PC-9 (cell line): Measurements from ENCODE around the gene IGFBP7. TPM values are rescaled to one million over a fixed set of nuclear protein-coding genes. Genes with fewer than 3 reads are reported as not detected.
A peak's percentile ranks its signal among the peaks of the same experiment; 100 is the strongest.

Experiments
- BruUV-seq: library from RNA; stranded (reverse); fragments of 400-500 nt; replicated peaks from 2 replicates; lab custom pipeline; 2021; lab: Mats Ljungman, UMichigan
- CTCF ChIA-PET: fragments of 300-600 bp; sonication (Branson Sonifier 250); formaldehyde crosslinking; loops from one replicate; lab custom pipeline; 2022; ENCODE audit warnings: antibody characterized with exemption; lab: Charles Lee
- POLR2A ChIA-PET: fragments of 300-600 bp; sonication (Branson Sonifier 250); formaldehyde crosslinking; loops from one replicate; lab custom pipeline; 2022; ENCODE audit warnings: antibody characterized with exemption; ENCODE audit not compliant: unreplicated experiment; lab: Charles Lee
- DNase-seq, 2 experiments: peaks; one replicate each; pipeline versions ENCODE4 v3.0.0 to v3.0.0-alpha.2; 2015 to 2022; ENCODE audit warnings: mixed read lengths in 1 of 2
- H2AFZ ChIP-seq: fragments of 200-600 bp; sonication (generic); 2 replicates; pipeline ENCODE4 v1.8.1; 2017; ENCODE audit warnings: antibody characterized with exemption
- H3F3A ChIP-seq: fragments of 200-600 bp; sonication (generic); 2 replicates; pipeline ENCODE4 v1.8.1; 2017; ENCODE audit warnings: antibody characterized with exemption, mild to moderate bottlenecking, low read depth; ENCODE audit not compliant: insufficient read depth
- H3K27ac ChIP-seq: fragments of 200-600 bp; sonication (generic); 2 replicates; pipeline ENCODE4 v1.6.1; 2016; ENCODE audit warnings: mixed run types
- H3K27me3 ChIP-seq: fragments of 200-600 bp; sonication (generic); 2 replicates; pipeline ENCODE4 v1.6.1; 2016; ENCODE audit warnings: low read depth, mixed run types; ENCODE audit not compliant: insufficient read depth
- H3K36me3 ChIP-seq: fragments of 200-600 bp; sonication (generic); 2 replicates; pipeline ENCODE4 v1.6.1; 2016; ENCODE audit warnings: low read depth, mixed run types
- H3K4me1 ChIP-seq: fragments of 200-600 bp; sonication (generic); replicated peaks from 2 replicates; pipeline ENCODE4 v1.6.1; 2016; ENCODE audit warnings: mixed run types; ENCODE audit not compliant: insufficient read depth
- H3K4me2 ChIP-seq: fragments of 200-600 bp; sonication (generic); 2 replicates; pipeline ENCODE4 v1.6.1; 2017; ENCODE audit warnings: mixed run types
- H3K4me3 ChIP-seq: fragments of 200-600 bp; sonication (generic); 2 replicates; pipeline ENCODE4 v1.6.1; 2016; ENCODE audit warnings: mixed run types
- H3K79me2 ChIP-seq: fragments of 200-600 bp; sonication (generic); 2 replicates; pipeline ENCODE4 v1.6.1; 2017; ENCODE audit warnings: low read depth, mixed run types
- H3K9me2 ChIP-seq: fragments of 200-600 bp; sonication (generic); 2 replicates; pipeline ENCODE4 v1.8.1; 2017; ENCODE audit warnings: mild to moderate bottlenecking; ENCODE audit not compliant: insufficient read depth
- H3K9me3 ChIP-seq: fragments of 200-600 bp; sonication (generic); 2 replicates; pipeline ENCODE4 v1.8.1; 2016; ENCODE audit warnings: low read depth; ENCODE audit not compliant: insufficient read depth
- H4K20me1 ChIP-seq: fragments of 200-600 bp; sonication (generic); 2 replicates; pipeline ENCODE4 v1.8.1; 2017; ENCODE audit not compliant: insufficient read depth
- CTCF ChIP-seq: fragments of 200-600 bp; sonication (generic); conservative IDR thresholded peaks from 2 replicates; pipeline ENCODE4 v1.6.1; 2017; ENCODE audit warnings: mixed run types, antibody characterized with exemption, mild to moderate bottlenecking, moderate library complexity
- EZH2 ChIP-seq: fragments of 200-600 bp; sonication (generic); IDR thresholded peaks from 2 replicates; pipeline ENCODE4 v1.8.0; 2017; ENCODE audit warnings: antibody characterized with exemption, low read depth
- intact Hi-C: fragments of 100-400 bp; cut with micrococcal nuclease; formaldehyde crosslinking; loops from one replicate; pipeline ENCODE4 v1.10.0; 2022; ENCODE audit not compliant: unreplicated experiment
- total RNA-seq: library from RNA; stranded (reverse); gene quantifications from 2 replicates; pipeline ENCODE4 v1.2.3, GENCODE V29; 2021

The IGFBP7 gene
- total RNA-seq, 1 experiment from 2014 or later, result 127 TPM

GRCh38 chr4:57080781-57081650 is 29.2 kb downstream of the IGFBP7 start:
- Histone ChIP-seq H3K9me2 (no peaks in the 10 kb centered on the region), H2AFZ (no peak overlapping the region), H3K79me2 (no peaks in the 10 kb centered on the region), H3K27ac (peak overlapping the region; percentile 39), H3F3A (no peaks in the 10 kb centered on the region), H4K20me1 (no peaks in the 10 kb centered on the region), H3K4me3 (no peak overlapping the region), H3K36me3 (no peaks in the 10 kb centered on the region), H3K9me3 (no peaks in the 10 kb centered on the region), H3K4me1 (peaks cover 11% of the 10 kb centered on the region; the same call in 1 of the 2 replicates), H3K27me3 (no peaks in the 10 kb centered on the region), H3K4me2 (peak overlapping the region; percentile 23; the same call in 1 of the 2 replicates)
- intact Hi-C loops, result no loop called here
- TSS peak; percentile 53 for BruUV-seq
- DNase-seq, result peak in 1 of 2 experiments; percentile 47
- POLR2A ChIA-PET, result interaction anchor here (0.5 to 1.0 kb wide), 5 partner anchors 17 to 104 kb away, joined by 3 to 7 read pairs (median 3); partner anchors contain the start of gene NOA1
- CTCF ChIA-PET, result interaction anchor here (0.5 kb wide), 1 partner anchor 42 kb away, joined by 12 read pairs; no protein-coding TSS in a partner anchor
- no peak for TF ChIP-seq EZH2
- TF ChIP-seq CTCF, result no peak

GRCh38 chr4:57078685-57079521 is 31.3 kb downstream of the IGFBP7 start:
- no peak overlapping the region for H3K27ac ChIP-seq
- no peaks in the 10 kb centered on the region for H3K79me2 ChIP-seq

More at GRCh38 chr4:57078685-57079521, 31.3 kb downstream of the IGFBP7 start:
- H3K4me3 ChIP-seq, result no peak overlapping the region
- no peak overlapping the region for H3K4me2 ChIP-seq
- TF ChIP-seq CTCF (no peak), EZH2 (no peak)
- H3K27me3 ChIP-seq, result no peaks in the 10 kb centered on the region
- DNase-seq, result peak in 1 of 2 experiments; percentile 66
- no peaks in the 10 kb centered on the region for H3K9me2 ChIP-seq
- H3F3A ChIP-seq, result no peaks in the 10 kb centered on the region
- BruUV-seq, result TSS peak; percentile 24
- H2AFZ ChIP-seq, result no peak overlapping the region
- peaks cover 11% of the 10 kb centered on the region; the same call in 1 of the 2 replicates for H3K4me1 ChIP-seq
- no peaks in the 10 kb centered on the region for H4K20me1 ChIP-seq
- POLR2A ChIA-PET, result interaction anchor here (0.6 to 1.0 kb wide), 2 partner anchors 102 to 262 kb away, joined by 3 to 6 read pairs; partner anchors contain the start of gene NOA1
- intact Hi-C loops, result no loop called here
- no peaks in the 10 kb centered on the region for H3K9me3 ChIP-seq
- H3K36me3 ChIP-seq, result no peaks in the 10 kb centered on the region
- CTCF ChIA-PET, result no interaction called here
